Lung (tissue), 12 donors: ENCODE results near the gene KIF1B. TPM values are rescaled to one million over a fixed set of nuclear protein-coding genes. Genes with fewer than 3 reads are reported as not detected.

Experiments
- ATAC-seq: fragments of 200-7000 bp; cut with Tn5 transposase; one replicate; pipeline ENCODE4 v1.9.1; 2020; ENCODE audit warnings: moderate number of reproducible peaks; ENCODE audit not compliant: insufficient read depth, low FRiP score
- DNase-seq, 3 donors: peaks; one replicate each; pipeline ENCODE4 v3.0.0-alpha.2; 2013 to 2017
- H3K27ac ChIP-seq, 2 donors: one replicate each; pipeline ENCODE4 v1.5.1; 2013; ENCODE audit warnings: mild to moderate bottlenecking in 2 of 2, moderate library complexity in 2 of 2, control low read depth in 1 of 2, inconsistent platforms in 1 of 2, low read depth in 1 of 2, low read length in 1 of 2
- H3K27me3 ChIP-seq, 3 donors: one replicate each; pipeline ENCODE4 v1.5.1; 2013; ENCODE audit warnings: low read length in 2 of 3; ENCODE audit not compliant: control insufficient read depth in 3 of 3, insufficient read depth in 3 of 3
- H3K36me3 ChIP-seq, 4 donors: one replicate each; pipeline ENCODE4 v1.5.1; 2013; ENCODE audit warnings: low read length in 4 of 4, mild to moderate bottlenecking in 1 of 4, moderate library complexity in 1 of 4; ENCODE audit not compliant: control insufficient read depth in 4 of 4, insufficient read depth in 4 of 4
- H3K4me1 ChIP-seq, 5 donors: one replicate each; pipeline ENCODE4 v1.5.1; 2013; ENCODE audit warnings: low read length in 5 of 5, mild to moderate bottlenecking in 2 of 5, moderate library complexity in 1 of 5; ENCODE audit not compliant: control insufficient read depth in 5 of 5, insufficient read depth in 5 of 5
- H3K4me3 ChIP-seq: one replicate; pipeline ENCODE4 v1.5.1; 2013; ENCODE audit warnings: mild to moderate bottlenecking, control low read depth, moderate library complexity
- H3K9ac ChIP-seq, 2 donors: one replicate each; pipeline ENCODE4 v1.5.1; 2013; ENCODE audit warnings: low read length in 2 of 2, control low read depth in 1 of 2; ENCODE audit not compliant: insufficient read depth in 1 of 2
- H3K9me3 ChIP-seq, 4 donors: one replicate each; pipeline ENCODE4 v1.5.1; 2013; ENCODE audit warnings: low read length in 3 of 4, mild to moderate bottlenecking in 1 of 4, moderate library complexity in 1 of 4; ENCODE audit not compliant: control insufficient read depth in 4 of 4, insufficient read depth in 3 of 4
- WGBS, 2 donors: extraction: QIAGEN DNeasy Blood & Tissue Kit; methylation state at CpG; one replicate each; pipeline ENCODE4 v1.1.7; 2013; 5-methylcytosine and 5-hydroxymethylcytosine counted together
- polyA plus RNA-seq, 2 donors: library from polyadenylated mRNA; stranded (reverse); fragments of 200-250 nt; gene quantifications; one replicate each; pipeline ENCODE4 v1.2.1, GENCODE V29; 2013
- total RNA-seq, 2 donors: library from RNA; depleted of rRNA in 1 of 2; stranded (reverse); fragments of >200 nt in 1 of 2; gene quantifications; one replicate each; pipeline ENCODE4 v1.2.1, GENCODE V29; 2014 to 2021
- TF ChIP-seq, protein P1 (sequence below): IDR thresholded peaks from 2 replicates; pipeline ENCODE4 v1.5.1; 2012; ENCODE audit warnings: mild to moderate bottlenecking; ENCODE audit errors: control extremely low read depth, extremely low read depth
- donor health status: control.
- donor health status: control.
- donor health status: Bipolar disorder and iron deficiency.
- donor health status: healthy.
- donor health status: DM: yes; HTN: yes; CAD: no.

KIF1B gene
- total and polyA plus RNA-seq, 4 donors: 9.7 to 64.0 (median 24.4) TPM

DNA sequence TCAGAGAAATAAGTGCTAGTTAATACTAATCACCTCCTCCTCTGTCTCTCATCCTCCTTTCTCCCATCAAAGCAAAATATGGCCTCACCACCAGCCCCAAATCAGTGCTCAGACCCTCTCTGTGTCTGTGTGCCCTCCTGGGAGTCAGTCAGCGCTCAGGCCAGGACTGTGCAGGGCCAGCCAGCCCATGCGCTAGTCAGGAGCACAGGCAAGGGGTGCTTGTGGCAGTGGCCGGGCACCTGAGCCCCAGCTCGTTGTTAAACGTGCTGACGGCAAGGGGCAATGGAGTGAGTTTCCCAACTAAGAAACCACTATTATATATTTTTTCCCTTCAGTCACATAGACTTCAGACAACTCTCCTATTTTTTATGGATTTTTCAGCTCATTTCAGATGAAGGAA lies 169.3 kb downstream of the KIF1B start:
- DNase-seq (no peak), ATAC-seq (no peak)
- H3K27me3 ChIP-seq: no peaks in the 10 kb centered on the region
- no peak overlapping the region for H3K27ac ChIP-seq
- H3K36me3 ChIP-seq: peaks cover 14 to 20% (median 16%) of the 10 kb centered on the region in 4 donors
- H3K4me3 ChIP-seq: no peak overlapping the region
- no peaks in the 10 kb centered on the region for H3K4me1 ChIP-seq
- H3K9me3 ChIP-seq: no peaks in the 10 kb centered on the region
- TF ChIP-seq, protein P1, sequence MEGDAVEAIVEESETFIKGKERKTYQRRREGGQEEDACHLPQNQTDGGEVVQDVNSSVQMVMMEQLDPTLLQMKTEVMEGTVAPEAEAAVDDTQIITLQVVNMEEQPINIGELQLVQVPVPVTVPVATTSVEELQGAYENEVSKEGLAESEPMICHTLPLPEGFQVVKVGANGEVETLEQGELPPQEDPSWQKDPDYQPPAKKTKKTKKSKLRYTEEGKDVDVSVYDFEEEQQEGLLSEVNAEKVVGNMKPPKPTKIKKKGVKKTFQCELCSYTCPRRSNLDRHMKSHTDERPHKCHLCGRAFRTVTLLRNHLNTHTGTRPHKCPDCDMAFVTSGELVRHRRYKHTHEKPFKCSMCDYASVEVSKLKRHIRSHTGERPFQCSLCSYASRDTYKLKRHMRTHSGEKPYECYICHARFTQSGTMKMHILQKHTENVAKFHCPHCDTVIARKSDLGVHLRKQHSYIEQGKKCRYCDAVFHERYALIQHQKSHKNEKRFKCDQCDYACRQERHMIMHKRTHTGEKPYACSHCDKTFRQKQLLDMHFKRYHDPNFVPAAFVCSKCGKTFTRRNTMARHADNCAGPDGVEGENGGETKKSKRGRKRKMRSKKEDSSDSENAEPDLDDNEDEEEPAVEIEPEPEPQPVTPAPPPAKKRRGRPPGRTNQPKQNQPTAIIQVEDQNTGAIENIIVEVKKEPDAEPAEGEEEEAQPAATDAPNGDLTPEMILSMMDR: no peak
- H3K9ac ChIP-seq: no peak overlapping the region
- 92 to 97% methylated on average over 6 of the region's 6 CpGs for WGBS, 2 donors

DNA sequence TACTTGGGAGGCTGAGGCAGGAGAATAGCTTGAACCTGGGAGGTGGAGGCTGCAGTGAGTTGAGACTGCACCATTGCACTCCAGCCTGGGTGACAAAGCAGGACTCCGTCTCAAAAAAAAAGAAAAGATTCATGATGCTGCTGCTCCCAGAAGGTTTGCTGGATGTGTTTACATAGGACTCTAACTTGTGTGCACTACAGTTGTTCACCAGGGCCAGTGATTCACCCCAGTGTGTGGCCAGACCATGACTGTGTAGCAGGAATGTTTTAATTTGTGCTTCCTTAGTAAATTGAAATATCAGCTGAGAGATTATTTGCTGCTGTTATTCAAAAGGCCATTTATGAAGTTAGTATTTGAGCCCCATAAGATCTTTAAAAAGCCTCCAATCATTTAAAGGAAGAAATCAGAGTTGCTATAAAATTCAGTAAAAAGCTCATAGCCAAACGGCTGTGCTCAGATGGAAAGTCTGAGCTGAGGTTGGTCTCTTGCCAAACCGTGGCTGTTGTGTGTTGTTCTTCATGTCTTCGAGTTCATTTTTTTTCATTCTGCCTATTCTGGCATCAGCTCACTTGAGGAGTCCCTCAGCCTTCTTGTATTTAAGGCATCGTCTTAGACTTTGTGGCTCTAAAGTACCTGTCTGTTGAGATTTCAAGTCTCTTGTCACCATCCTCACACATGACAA lies 170.4 kb downstream of the KIF1B start:
- 79 to 86% methylated on average over 5 of the region's 5 CpGs for WGBS, 2 donors
- TF ChIP-seq, protein P1: no peak
- no peaks in the 10 kb centered on the region for H3K27me3 ChIP-seq
- peaks cover 7 to 16% (median 10%) of the 10 kb centered on the region in 4 donors for H3K36me3 ChIP-seq
- H3K4me1 ChIP-seq: no peaks in the 10 kb centered on the region
- DNase-seq (peak in 2 of 3 donors; percentile 36 to 63), ATAC-seq (no peak)
- no peaks in the 10 kb centered on the region for H3K9me3 ChIP-seq
- H3K4me3 ChIP-seq: no peak overlapping the region
- no peak overlapping the region for H3K27ac ChIP-seq
- no peak overlapping the region for H3K9ac ChIP-seq

DNA sequence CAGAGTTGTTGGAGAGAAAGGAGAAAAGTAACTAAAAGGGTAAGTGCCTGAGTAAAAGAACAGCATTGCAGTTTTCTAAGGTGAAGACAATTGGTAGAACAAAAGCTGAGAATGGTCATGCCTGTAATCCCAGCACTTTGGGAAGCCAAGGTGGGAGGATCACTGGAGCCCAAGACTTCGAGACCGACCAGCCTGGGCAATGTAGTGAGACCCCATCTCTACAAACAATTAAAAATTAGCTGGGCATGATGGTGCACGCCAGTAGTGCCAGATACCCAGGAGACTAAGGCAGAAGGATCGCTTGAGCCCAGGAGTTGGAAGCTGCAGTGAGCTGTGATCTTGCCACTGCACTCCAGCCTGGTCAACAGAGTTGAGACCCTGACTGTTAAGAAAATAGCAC lies 173.3 kb downstream of the KIF1B start:
- 84 to 97% methylated on average over 4 of the region's 4 CpGs for WGBS, 2 donors
- peaks cover 0 to 7% (median 2%) of the 10 kb centered on the region in 4 donors for H3K36me3 ChIP-seq
- ATAC-seq: no peak

More for the DNA sequence above, 173.3 kb downstream of the KIF1B start:
- Histone ChIP-seq H3K4me1 (peaks cover 0 to 12% (median 2%) of the 10 kb centered on the region in 5 donors), H3K27ac (no peak overlapping the region), H3K27me3 (no peaks in the 10 kb centered on the region), H3K9ac (no peak overlapping the region), H3K9me3 (no peaks in the 10 kb centered on the region), H3K4me3 (no peak overlapping the region)
- TF ChIP-seq, protein P1: no peak
- DNase-seq: no peak
